PC-3 (cell line): ENCODE data around the gene DAB1. TPM values are rescaled to one million over a fixed set of nuclear protein-coding genes. Genes with fewer than 3 reads are reported as not detected.

Experiments
- ATAC-seq: fragments of 200-7000 bp; cut with Tn5 transposase; 2 replicates; pipeline ENCODE4 v1.9.1; 2020; ENCODE audit warnings: mild to moderate bottlenecking, moderate library complexity
- BruUV-seq: library from RNA; stranded (reverse); fragments of 400-500 nt; replicated peaks from 2 replicates; lab custom pipeline; 2021; lab: Mats Ljungman, UMichigan
- CTCF ChIA-PET: fragments of 300-600 bp; sonication (Branson Sonifier 250); formaldehyde crosslinking; loops from one replicate; lab custom pipeline; 2022; ENCODE audit warnings: antibody characterized with exemption; lab: Charles Lee
- POLR2A ChIA-PET: fragments of 300-600 bp; sonication (Branson Sonifier 250); formaldehyde crosslinking; loops from one replicate; lab custom pipeline; 2022; ENCODE audit warnings: antibody characterized with exemption; ENCODE audit not compliant: unreplicated experiment; lab: Charles Lee
- DNase-seq: peaks from one replicate; pipeline ENCODE4 v3.0.0-alpha.2; 2015
- H2AFZ ChIP-seq: fragments of 300-600 bp; sonication (generic); 2 replicates; pipeline ENCODE4 v1.6.0; 2016; ENCODE audit warnings: antibody characterized with exemption, low read length
- H3F3A ChIP-seq: fragments of 300-600 bp; sonication (generic); one replicate; pipeline ENCODE4 v1.6.0; 2017; ENCODE audit warnings: antibody characterized with exemption, low read length, control low read depth, mild to moderate bottlenecking; ENCODE audit not compliant: unreplicated experiment
- H3K27ac ChIP-seq: fragments of 300-600 bp; sonication (generic); 2 replicates; pipeline ENCODE4 v1.5.1; 2016; ENCODE audit warnings: mild to moderate bottlenecking, low read length
- H3K27me3 ChIP-seq: fragments of 300-600 bp; sonication (generic); 2 replicates; pipeline ENCODE4 v1.6.1; 2016; ENCODE audit warnings: low read length, mixed read lengths
- H3K36me3 ChIP-seq: fragments of 300-600 bp; sonication (generic); 2 replicates; pipeline ENCODE4 v1.6.1; 2016; ENCODE audit warnings: low read depth, mixed run types, low read length, mixed read lengths
- H3K4me1 ChIP-seq: fragments of 300-600 bp; sonication (generic); 2 replicates; pipeline ENCODE4 v1.5.1; 2016; ENCODE audit warnings: low read length; ENCODE audit not compliant: insufficient read depth
- H3K4me2 ChIP-seq: fragments of 300-600 bp; sonication (generic); 2 replicates; pipeline ENCODE4 v1.6.0; 2016; ENCODE audit warnings: low read length
- H3K4me3 ChIP-seq: fragments of 300-600 bp; sonication (generic); 2 replicates; pipeline ENCODE4 v1.5.1; 2016; ENCODE audit warnings: mild to moderate bottlenecking, low read length, mixed read lengths
- H3K79me2 ChIP-seq: fragments of 300-600 bp; sonication (generic); 2 replicates; pipeline ENCODE4 v1.6.1; 2017; ENCODE audit warnings: low read length, mixed read lengths
- H3K9ac ChIP-seq: fragments of 300-600 bp; sonication (generic); 2 replicates; pipeline ENCODE4 v1.6.0; 2016; ENCODE audit warnings: mild to moderate bottlenecking, low read length
- H3K9me2 ChIP-seq: fragments of 300-600 bp; sonication (generic); replicated peaks from 2 replicates; pipeline ENCODE4 v1.6.1; 2016; ENCODE audit warnings: mixed run types, low read length, mixed read lengths
- H3K9me3 ChIP-seq: fragments of 300-600 bp; sonication (generic); 2 replicates; pipeline ENCODE4 v1.6.1; 2016; ENCODE audit warnings: low read length, mixed read lengths
- H4K20me1 ChIP-seq: fragments of 300-600 bp; sonication (generic); 2 replicates; pipeline ENCODE4 v1.6.1; 2016; ENCODE audit warnings: low read length, mixed read lengths
- CTCF ChIP-seq: fragments of 300-600 bp; sonication (generic); conservative IDR thresholded peaks from 2 replicates; pipeline ENCODE4 v1.5.1; 2017; ENCODE audit warnings: antibody characterized with exemption, low read depth, mild to moderate bottlenecking, low read length
- EZH2 ChIP-seq: fragments of 300-600 bp; sonication (generic); IDR thresholded peaks from one replicate; pipeline ENCODE4 v1.6.1; 2017; ENCODE audit warnings: antibody characterized with exemption, mild to moderate bottlenecking, low read length; ENCODE audit not compliant: unreplicated experiment
- EZH2phosphoT487 ChIP-seq: fragments of 300-600 bp; sonication (generic); IDR thresholded peaks from 2 replicates; pipeline ENCODE4 v1.6.1; 2018; ENCODE audit warnings: mild to moderate bottlenecking, antibody characterized with exemption, low read length, borderline replicate concordance
- intact Hi-C: fragments of 100-400 bp; cut with micrococcal nuclease; formaldehyde crosslinking; loops from 2 replicates; pipeline ENCODE4 v1.9.0; 2023
- total RNA-seq: library from RNA; depleted of rRNA; stranded (reverse); fragments of >200 nt; gene quantifications from 2 replicates; pipeline ENCODE4 v1.2.3, GENCODE V29; 2014

The DAB1 gene
- total RNA-seq, 1 experiment from 2014 or later: not detected

DNA sequence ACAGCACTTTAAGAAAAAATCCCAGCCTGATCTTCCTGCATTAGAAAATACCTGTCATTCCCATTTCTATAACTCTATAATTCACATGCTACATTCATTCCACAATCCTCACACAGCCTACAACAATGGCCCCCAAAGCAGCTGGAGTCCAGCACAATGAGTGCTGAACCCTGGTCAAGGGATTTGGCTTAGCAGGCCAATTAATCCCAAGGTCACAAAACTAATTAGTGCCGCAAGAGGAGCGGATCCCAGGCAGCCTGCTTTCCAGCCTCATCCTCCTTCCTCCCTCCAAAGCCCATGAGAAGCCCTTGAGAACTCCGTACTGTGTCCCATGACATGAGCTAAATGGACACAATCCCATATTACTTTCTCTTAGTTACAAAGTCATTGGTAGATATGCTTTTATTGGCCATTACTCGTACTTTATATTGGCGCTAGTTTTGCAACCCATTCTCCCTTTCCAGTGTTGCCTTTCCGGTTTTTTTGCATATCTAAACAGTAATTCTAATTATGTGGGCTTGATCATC, 94.8 kb downstream of the DAB1 start:
- Histone ChIP-seq H3K9me3 (no peaks in the 10 kb centered on the region), H3K9me2 (no peaks in the 10 kb centered on the region), H3K9ac (no peak overlapping the region), H3K79me2 (no peaks in the 10 kb centered on the region), H4K20me1 (no peaks in the 10 kb centered on the region), H2AFZ (no peak overlapping the region), H3K4me1 (no peaks in the 10 kb centered on the region), H3K4me3 (no peak overlapping the region), H3K27me3 (0 out of 2 replicates have a peak, but pooled peaks cover 2% of the 10 kb centered on the region), H3K4me2 (no peak overlapping the region), H3K36me3 (no peaks in the 10 kb centered on the region), H3F3A (no peaks in the 10 kb centered on the region), H3K27ac (no peak overlapping the region)
- intact Hi-C loops: no loop called here
- ChIA-PET CTCF (no interaction called here), POLR2A (no interaction called here)
- ATAC-seq (no peak), DNase-seq (no peak)
- BruUV-seq: no TSS peak
- TF ChIP-seq EZH2phosphoT487 (no peak), CTCF (no peak), EZH2 (no peak)

- no TSS peak for BruUV-seq
- Histone ChIP-seq H4K20me1 (no peaks in the 10 kb centered on the region), H3K36me3 (no peaks in the 10 kb centered on the region), H3K9me2 (no peaks in the 10 kb centered on the region), H3K79me2 (no peaks in the 10 kb centered on the region), H3K9me3 (no peaks in the 10 kb centered on the region), H3K4me3 (no peak overlapping the region), H3F3A (no peaks in the 10 kb centered on the region), H3K4me2 (no peak overlapping the region), H3K27me3 (0 out of 2 replicates have a peak, but pooled peaks cover 3% of the 10 kb centered on the region), H3K27ac (no peak overlapping the region), H3K9ac (no peak overlapping the region), H3K4me1 (no peaks in the 10 kb centered on the region), H2AFZ (no peak overlapping the region)
- CTCF ChIA-PET: no interaction called here
- intact Hi-C loops: no loop called here
- no peak for DNase-seq
- ATAC-seq: no peak
- TF ChIP-seq CTCF (no peak), EZH2phosphoT487 (no peak), EZH2 (no peak)
- POLR2A ChIA-PET: no interaction called here
Measured at GRCh38 chr1:57327946-57328345, 95.9 kb downstream of the DAB1 start.

DNA sequence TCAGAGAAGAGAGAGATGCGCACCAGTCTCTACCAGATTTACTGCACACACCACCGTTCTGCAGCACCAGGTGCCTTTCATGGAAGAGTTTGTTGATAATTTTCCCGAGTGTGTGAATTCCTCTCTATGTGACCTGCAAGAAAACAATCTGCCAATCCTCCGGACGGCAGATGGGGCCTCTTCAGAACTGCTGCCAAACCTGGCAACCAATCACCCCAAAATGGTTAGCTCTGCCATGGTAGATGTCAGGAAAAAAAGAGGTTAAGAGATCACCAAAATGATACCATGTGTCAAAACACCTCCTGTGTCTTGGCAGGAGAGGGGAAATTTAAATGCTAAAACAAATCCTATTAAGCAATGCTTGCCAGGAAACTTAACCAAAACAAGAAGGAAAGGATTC, 96.5 kb downstream of the DAB1 start:
- Histone ChIP-seq H3F3A (no peaks in the 10 kb centered on the region), H3K36me3 (no peaks in the 10 kb centered on the region), H2AFZ (no peak overlapping the region), H3K27me3 (0 out of 2 replicates have a peak, but pooled peaks cover 3% of the 10 kb centered on the region), H3K4me1 (no peaks in the 10 kb centered on the region), H3K27ac (no peak overlapping the region), H3K9me2 (no peaks in the 10 kb centered on the region), H3K9ac (no peak overlapping the region), H3K4me2 (no peak overlapping the region), H3K9me3 (no peaks in the 10 kb centered on the region), H4K20me1 (no peaks in the 10 kb centered on the region), H3K4me3 (no peak overlapping the region), H3K79me2 (no peaks in the 10 kb centered on the region)
- POLR2A ChIA-PET: no interaction called here
- intact Hi-C loops: no loop called here
- ATAC-seq (no peak), DNase-seq (no peak)
- CTCF ChIA-PET: no interaction called here
- no TSS peak for BruUV-seq
- TF ChIP-seq EZH2 (no peak), CTCF (no peak), EZH2phosphoT487 (no peak)
